ENCODE measurements around the gene PLEKHG4B. TPM values are rescaled to one million over a fixed set of nuclear protein-coding genes. Genes with fewer than 3 reads are reported as not detected.
"Not testable (repeated sequence)": the region's sequence is repeated elsewhere in the genome, so short reads cannot be mapped to it uniquely, and the experiment has no call there.

PLEKHG4B gene
- total RNA-seq, 1 experiment from 2014 or later = 0.34 TPM

DNA sequence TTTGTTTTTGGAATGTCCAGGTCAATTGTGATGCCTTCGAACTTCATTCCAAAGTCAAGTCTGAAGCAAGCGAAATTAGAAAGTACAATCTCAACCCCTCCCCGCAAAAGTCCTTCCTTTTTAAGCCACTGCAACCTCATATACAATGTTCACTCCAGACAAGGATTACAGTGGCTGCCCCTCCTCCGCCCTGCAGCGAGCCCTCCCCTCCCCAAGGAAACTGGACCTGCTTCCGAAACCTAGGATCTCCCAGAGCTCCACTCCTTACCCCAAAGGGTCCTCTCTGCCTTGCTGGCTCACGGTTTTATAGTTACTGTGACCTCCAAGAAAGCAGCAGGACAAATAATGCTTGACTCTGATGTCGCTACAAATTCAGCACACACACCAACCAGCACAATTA lies 109.7 kb downstream of the PLEKHG4B start:
- no peak overlapping the region for H3K4me3 ChIP-seq
- no peaks in the 10 kb centered on the region for H3K9me3 ChIP-seq (replicated peaks)
- no peak overlapping the region for H3K27ac ChIP-seq
- no peaks in the 10 kb centered on the region for H3K27me3 ChIP-seq (replicated peaks)
- H3K4me1 ChIP-seq (replicated peaks) = no peaks in the 10 kb centered on the region
- DNase-seq (ENCODE audit: low read depth in 1 of 2, low spot score in 2 of 2) = no peak
- peaks cover 19% of the 10 kb centered on the region for H3K36me3 ChIP-seq

DNA sequence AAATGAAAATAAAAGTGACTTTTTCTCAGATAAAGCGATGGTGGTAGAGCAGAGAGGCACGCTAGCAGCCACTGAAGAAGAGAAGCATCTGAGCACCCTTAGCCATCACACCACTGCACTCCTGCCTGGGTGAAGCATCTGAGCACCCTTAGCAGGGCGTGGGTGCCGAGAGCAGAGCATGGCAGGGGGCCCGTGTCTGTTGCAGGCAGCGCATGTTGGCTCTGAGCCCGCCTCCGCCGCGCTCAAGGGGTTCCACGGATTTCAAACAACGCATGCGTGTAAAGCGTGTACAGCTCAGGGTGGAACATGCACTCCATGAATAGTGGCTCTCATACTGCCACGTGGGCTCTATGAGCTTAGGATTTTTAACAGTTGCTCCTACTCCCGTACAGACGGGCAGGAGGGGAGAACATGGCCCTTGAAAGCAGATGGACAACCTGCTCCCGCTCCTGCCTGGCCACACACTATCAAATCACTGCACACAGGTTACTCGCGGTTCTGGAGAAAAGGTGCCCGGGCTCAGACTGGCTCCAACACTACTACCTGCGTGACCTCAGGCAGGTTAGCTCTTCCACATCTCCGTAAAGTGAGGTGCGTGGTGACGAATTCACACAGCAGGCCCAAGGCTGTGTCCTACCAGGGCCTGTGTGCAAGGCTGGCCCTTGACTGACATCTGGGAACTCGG lies 111.4 kb downstream of the PLEKHG4B start:
- no peak overlapping the region for H3K4me3 ChIP-seq
- H3K27ac ChIP-seq = no peak overlapping the region
- peaks cover 19% of the 10 kb centered on the region for H3K36me3 ChIP-seq
- no peak for DNase-seq (ENCODE audit: low read depth in 1 of 2, low spot score in 2 of 2)
- H3K27me3 ChIP-seq (replicated peaks) = no peaks in the 10 kb centered on the region
- no peaks in the 10 kb centered on the region for H3K9me3 ChIP-seq (replicated peaks)
- 0 out of 2 replicates have a peak, but pooled peaks cover under 1% of the 10 kb centered on the region for H3K4me1 ChIP-seq (replicated peaks)

DNA sequence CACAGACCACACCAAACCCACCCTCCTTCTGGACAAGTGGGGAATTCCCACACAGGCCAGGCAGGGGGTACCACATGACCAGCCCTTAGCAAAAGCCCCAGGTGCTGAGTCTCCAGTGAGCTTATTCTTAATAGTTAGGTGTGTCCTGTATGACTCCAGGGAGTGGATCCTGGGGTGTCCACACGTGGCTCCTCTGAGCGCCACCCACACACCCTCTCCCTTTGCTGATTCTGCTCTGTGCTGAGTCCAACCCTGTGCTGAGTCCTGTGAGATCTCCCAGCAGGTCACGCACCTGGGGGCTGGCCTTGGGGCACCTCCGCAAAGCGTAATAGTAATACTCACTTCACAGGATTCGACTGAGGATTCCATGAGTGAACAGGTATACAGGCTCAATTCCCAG lies 112.0 kb downstream of the PLEKHG4B start:
- Histone ChIP-seq H3K27ac (no peak overlapping the region), H3K4me1 (replicated peaks) (0 out of 2 replicates have a peak, but pooled peaks cover 5% of the 10 kb centered on the region), H3K36me3 (peaks cover 19% of the 10 kb centered on the region), H3K27me3 (replicated peaks) (no peaks in the 10 kb centered on the region), H3K9me3 (replicated peaks) (no peaks in the 10 kb centered on the region), H3K4me3 (no peak overlapping the region)
- DNase-seq (ENCODE audit: low read depth in 1 of 2, low spot score in 2 of 2) = no peak

DNA sequence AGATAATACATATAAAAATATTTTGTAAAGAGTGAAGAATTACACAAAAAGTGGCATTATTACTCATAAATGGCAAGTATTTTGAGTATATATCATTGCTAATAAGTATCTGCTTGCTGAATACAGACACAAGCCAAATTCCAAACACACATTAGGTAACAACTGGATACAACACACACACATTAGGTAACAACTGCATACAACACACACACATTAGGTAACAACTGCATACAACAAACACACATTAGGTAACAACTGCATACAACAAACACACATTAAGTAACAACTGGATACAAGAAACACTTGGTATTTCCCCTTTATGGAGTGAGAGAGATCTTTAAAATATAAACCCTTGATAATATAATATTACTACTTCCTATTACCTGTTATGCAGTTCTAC lies 112.5 kb downstream of the PLEKHG4B start:
- no peak overlapping the region for H3K4me3 ChIP-seq
- no peak overlapping the region for H3K27ac ChIP-seq
- no peaks in the 10 kb centered on the region for H3K9me3 ChIP-seq (replicated peaks)
- H3K4me1 ChIP-seq (replicated peaks) = 0 out of 2 replicates have a peak, but pooled peaks cover 5% of the 10 kb centered on the region
- no peaks in the 10 kb centered on the region for H3K27me3 ChIP-seq (replicated peaks)
- DNase-seq (ENCODE audit: low read depth in 1 of 2, low spot score in 2 of 2) = no peak
- peaks cover 19% of the 10 kb centered on the region for H3K36me3 ChIP-seq

DNA sequence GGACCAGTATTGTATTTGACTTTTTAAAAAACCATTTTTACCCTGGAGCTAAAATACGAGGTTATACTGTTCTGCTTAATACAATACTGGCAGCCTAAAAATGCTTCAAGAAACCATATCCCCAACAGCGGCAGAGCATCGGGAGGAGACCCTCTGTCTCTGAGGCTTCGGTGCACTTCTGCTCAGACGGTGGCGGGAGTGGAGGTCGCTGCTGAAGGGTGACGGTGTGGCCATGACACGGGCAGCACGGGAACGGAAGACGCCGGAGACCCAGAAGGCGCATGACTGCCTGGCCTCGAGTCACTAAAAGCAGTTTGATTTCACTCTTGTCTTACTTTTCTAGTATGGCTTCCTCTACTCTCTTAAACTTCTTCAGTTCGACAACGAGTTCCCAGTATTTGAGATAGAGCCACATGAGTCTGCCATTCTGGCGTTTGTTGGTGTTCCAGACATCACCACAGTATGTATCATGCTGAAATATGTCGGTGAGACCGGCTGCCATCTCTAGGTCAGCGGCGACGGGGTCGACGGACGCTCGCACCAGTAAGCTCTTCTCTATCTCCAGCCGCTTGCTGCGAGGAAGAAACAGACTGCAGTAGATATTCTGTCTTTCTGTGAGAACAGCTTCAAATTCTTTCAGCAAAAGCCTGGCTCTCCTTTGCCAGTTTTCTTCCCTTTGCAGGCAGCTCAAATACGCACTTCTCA lies 113.2 kb downstream of the PLEKHG4B start:
- no peak overlapping the region for H3K4me3 ChIP-seq
- H3K27ac ChIP-seq = no peak overlapping the region
- no peaks in the 10 kb centered on the region for H3K27me3 ChIP-seq (replicated peaks)
- DNase-seq (ENCODE audit: low read depth in 1 of 2, low spot score in 2 of 2) = no peak
- peaks cover 19% of the 10 kb centered on the region for H3K36me3 ChIP-seq
- H3K4me1 ChIP-seq (replicated peaks) = 0 out of 2 replicates have a peak, but pooled peaks cover 5% of the 10 kb centered on the region
- H3K9me3 ChIP-seq (replicated peaks) = no peaks in the 10 kb centered on the region

DNA sequence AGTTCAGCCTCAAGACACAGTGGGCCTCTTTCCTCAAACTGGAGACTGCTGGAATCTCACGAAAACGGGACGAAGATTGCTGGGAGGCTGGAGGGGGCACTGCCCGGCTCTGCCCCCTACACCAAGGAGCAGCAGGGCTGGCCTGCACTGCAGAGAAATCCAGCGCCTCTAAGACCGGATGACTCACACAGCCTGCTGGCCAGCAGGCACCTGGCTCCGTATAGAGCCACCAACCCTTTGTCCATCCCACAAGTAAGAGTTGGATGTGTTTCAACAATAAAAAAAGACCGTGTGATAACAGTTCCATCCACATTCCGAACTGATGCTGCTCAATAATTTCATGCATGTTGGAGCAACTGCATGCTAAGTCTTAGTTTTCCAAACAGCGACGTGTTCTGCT lies 114.4 kb downstream of the PLEKHG4B start:
- H3K27ac ChIP-seq = no peak overlapping the region
- no peak overlapping the region for H3K4me3 ChIP-seq
- H3K4me1 ChIP-seq (replicated peaks) = 0 out of 2 replicates have a peak, but pooled peaks cover 5% of the 10 kb centered on the region
- H3K9me3 ChIP-seq (replicated peaks) = no peaks in the 10 kb centered on the region
- H3K27me3 ChIP-seq (replicated peaks) = no peaks in the 10 kb centered on the region
- DNase-seq (ENCODE audit: low read depth in 1 of 2, low spot score in 2 of 2) = no peak
- H3K36me3 ChIP-seq = peaks cover 19% of the 10 kb centered on the region

DNA sequence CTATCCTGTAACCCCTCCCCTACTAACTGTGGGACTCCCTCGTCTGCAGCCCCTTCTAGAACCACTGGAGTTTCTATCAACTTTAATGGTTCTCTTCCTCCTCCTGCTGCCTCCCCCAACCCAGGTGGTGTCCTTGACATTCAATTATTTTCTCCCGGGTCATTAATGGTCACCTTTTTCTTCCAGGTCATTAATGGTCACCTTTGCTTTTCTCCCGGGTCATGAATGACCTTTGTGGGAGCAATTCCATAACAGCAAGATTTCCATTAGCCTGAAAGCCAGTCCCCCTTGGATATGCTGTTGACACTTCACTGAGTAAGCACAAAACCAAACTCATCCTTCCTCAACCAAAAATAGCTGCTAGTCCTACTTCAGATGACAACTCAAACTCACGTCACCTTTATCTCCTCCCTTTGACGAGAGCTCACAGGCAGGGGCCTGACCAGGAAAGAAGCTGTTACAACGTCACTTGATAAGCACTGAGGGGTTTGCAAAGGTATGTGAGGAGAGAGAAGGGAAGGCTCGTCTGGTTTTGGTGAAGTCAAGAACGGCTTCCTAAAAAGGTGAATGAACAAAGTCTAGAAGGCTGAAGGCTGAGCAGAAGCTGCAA lies 115.1 kb downstream of the PLEKHG4B start:
- H3K27ac ChIP-seq = no peak overlapping the region
- H3K9me3 ChIP-seq (replicated peaks) = no peaks in the 10 kb centered on the region
- no peak for DNase-seq (ENCODE audit: low read depth in 1 of 2, low spot score in 2 of 2)
- H3K27me3 ChIP-seq (replicated peaks) = no peaks in the 10 kb centered on the region
- no peak overlapping the region for H3K4me3 ChIP-seq
- H3K4me1 ChIP-seq (replicated peaks) = 0 out of 2 replicates have a peak, but pooled peaks cover 5% of the 10 kb centered on the region
- peaks cover 19% of the 10 kb centered on the region for H3K36me3 ChIP-seq

DNA sequence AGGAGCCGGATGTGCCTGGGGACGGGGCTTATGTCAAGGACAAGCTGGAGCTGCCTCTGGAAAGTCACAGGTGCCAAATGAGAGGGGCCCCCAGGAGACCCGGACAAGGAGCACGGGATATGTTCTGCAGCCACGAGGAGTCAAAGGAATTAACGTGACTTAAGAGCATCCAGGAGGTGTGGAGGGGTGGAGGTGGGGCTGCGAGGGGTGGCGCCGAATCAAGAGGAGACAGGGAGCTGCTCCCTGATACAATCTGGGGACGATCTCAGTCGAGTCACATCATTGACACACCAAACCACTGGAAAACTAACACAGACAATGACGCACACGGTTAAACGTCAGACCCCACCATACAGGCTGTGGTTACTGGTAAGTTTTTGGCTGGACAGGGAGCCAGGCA lies 115.6 kb downstream of the PLEKHG4B start:
- Histone ChIP-seq H3K36me3 (peaks cover 19% of the 10 kb centered on the region), H3K4me1 (replicated peaks) (0 out of 2 replicates have a peak, but pooled peaks cover 5% of the 10 kb centered on the region), H3K9me3 (replicated peaks) (no peaks in the 10 kb centered on the region), H3K4me3 (no peak overlapping the region), H3K27me3 (replicated peaks) (no peaks in the 10 kb centered on the region), H3K27ac (no peak overlapping the region)
- DNase-seq (ENCODE audit: low read depth in 1 of 2, low spot score in 2 of 2) = no peak

DNA sequence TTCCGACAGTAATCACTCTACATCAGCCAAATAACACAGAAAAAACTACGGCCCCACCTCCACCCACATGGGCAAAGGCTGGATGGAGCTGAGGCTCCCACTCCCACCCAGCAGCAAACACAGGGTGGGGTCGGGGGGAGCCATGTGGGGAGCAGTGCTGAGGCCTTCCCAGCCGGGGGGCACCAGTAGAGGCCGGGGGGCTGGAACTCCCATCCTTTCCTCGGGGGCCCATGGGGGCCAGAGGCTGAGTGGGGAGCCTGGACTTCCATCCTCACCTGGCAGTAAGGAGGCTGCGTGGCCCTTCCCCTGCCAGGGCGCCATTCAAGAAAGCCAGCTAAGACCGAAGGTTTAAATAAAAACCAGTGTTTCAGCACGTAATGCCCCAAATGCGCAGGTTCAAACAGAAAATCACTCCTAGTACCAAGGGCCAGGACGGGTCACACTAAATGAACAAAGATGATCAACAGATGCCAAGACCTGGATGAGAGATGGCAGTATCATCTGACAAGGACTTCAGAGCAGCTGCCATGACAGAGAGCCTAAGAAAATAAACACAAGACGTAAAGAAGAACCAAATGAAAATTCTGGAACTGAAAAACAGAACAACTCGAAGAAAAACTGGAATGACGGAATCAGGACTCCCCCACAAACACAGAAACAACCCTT lies 116.6 kb downstream of the PLEKHG4B start:
- Histone ChIP-seq H3K4me3 (no peak overlapping the region), H3K27me3 (replicated peaks) (no peaks in the 10 kb centered on the region), H3K27ac (no peak overlapping the region), H3K4me1 (replicated peaks) (0 out of 2 replicates have a peak, but pooled peaks cover 5% of the 10 kb centered on the region), H3K9me3 (replicated peaks) (no peaks in the 10 kb centered on the region), H3K36me3 (peaks cover 19% of the 10 kb centered on the region)
- DNase-seq (ENCODE audit: low read depth in 1 of 2, low spot score in 2 of 2) = no peak

DNA sequence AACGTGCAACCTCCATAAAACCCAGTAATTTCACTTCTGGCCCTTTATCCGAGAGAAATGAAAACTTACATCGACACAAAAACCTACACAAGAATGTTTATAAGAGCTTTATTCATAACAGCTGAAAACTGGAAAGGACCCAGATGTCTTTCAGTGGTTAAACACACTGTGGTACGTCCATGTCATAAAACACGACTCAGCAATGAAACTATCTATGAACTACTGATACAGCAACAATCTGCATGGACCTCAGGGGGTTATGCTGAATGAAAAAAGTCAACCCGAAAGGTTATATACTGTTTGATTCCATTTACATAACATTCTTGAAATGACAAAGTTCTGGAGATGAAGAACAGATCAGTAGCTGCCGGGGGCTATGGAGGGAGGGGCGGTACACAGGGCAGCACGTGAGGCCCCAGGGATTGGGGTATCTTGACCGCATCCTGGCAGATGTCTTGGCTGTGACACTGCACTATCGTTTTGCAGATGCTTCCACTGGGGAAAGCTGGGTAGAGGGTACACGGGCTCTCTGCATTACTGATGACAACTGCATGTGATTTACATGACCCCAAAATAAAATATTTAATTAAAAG lies 121.9 kb downstream of the PLEKHG4B start:
- peaks cover 12% of the 10 kb centered on the region for H3K36me3 ChIP-seq
- no peak overlapping the region for H3K27ac ChIP-seq
- H3K27me3 ChIP-seq (replicated peaks) = no peaks in the 10 kb centered on the region
- DNase-seq (ENCODE audit: low read depth in 1 of 2, low spot score in 2 of 2) = no peak
- no peaks in the 10 kb centered on the region for H3K9me3 ChIP-seq (replicated peaks)
- H3K4me3 ChIP-seq = no peak overlapping the region
- H3K4me1 ChIP-seq (replicated peaks) = no peaks in the 10 kb centered on the region; the same call in 1 of the 2 replicates

DNA sequence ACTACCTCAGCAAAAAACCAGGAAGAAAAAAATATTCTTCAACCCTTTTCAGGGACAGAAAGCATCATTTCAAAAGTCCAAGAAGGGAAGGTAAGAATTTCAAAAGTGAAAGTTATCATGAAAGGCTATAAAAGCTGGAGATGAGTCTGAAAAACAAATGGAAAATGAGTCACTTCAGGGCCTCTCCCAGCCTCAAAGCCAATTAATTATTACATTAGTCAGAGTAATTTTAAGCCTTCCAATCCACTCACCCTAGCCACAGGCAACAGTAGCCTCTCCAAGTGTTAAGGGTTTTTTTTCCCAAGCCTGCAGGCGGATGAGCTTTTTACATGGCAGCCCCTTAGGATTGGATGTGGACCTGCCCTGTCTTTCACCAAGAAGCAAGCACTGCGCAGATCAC lies 123.3 kb downstream of the PLEKHG4B start:
- H3K9me3 ChIP-seq (replicated peaks); H3K27ac ChIP-seq; H3K27me3 ChIP-seq (replicated peaks); DNase-seq (ENCODE audit: low read depth in 1 of 2, low spot score in 2 of 2); H3K4me3 ChIP-seq: not testable (repeated sequence)
- H3K4me1 ChIP-seq (replicated peaks) = peaks cover 10% of the 10 kb centered on the region
- peaks cover 16% of the 10 kb centered on the region for H3K36me3 ChIP-seq

DNA sequence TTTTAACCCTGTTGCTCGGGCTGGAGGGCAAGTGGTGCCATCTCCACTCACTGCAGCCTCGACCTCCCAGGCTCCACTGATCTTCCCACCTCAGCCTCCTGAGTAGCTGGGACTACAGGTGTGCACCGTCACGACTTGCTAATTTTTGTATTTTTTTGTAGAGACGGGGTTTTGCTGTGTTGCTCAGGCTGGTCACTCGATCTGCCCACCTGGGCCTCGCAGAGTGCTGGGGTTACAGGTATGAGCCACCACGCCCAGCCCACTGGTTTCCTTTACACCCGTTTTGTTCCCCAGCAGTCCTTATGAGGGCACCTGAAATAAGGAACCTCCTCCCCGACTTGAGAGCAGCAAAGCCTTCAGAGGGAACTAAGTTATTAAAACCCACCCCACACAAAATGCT lies 124.1 kb downstream of the PLEKHG4B start:
- H3K27me3 ChIP-seq (replicated peaks); H3K4me3 ChIP-seq; H3K27ac ChIP-seq; DNase-seq (ENCODE audit: low read depth in 1 of 2, low spot score in 2 of 2); H3K9me3 ChIP-seq (replicated peaks): not testable (repeated sequence)
- Histone ChIP-seq H3K36me3 (peaks cover 19% of the 10 kb centered on the region), H3K4me1 (replicated peaks) (peaks cover 11% of the 10 kb centered on the region)
